ENCODE data around the gene TBC1D22B.

TBC1D22B gene

GRCh38 chr6:37239950-37240713 lies 17.4 kb upstream of the TBC1D22B start:
- DNase-seq = peak; percentile 95 to 100 (median 95)

- peak in 1 of 3 donors; percentile 10 for DNase-seq
These were observed 16.4 kb upstream of the TBC1D22B start for GRCh38 chr6:37241131-37241530.

- peak in 1 of 3 donors; percentile 18 for DNase-seq
These were observed 15.7 kb upstream of the TBC1D22B start for GRCh38 chr6:37241775-37242428.

- peak; percentile 89 to 96 (median 93) for DNase-seq
These were observed 15.0 kb upstream of the TBC1D22B start for GRCh38 chr6:37242429-37243052.

GRCh38 chr6:37243131-37243815 lies 14.3 kb upstream of the TBC1D22B start:
- DNase-seq = peak in 1 of 3 donors; percentile 11

- peak in 1 of 3 donors; percentile 16 for DNase-seq
These were observed 13.7 kb upstream of the TBC1D22B start for GRCh38 chr6:37243816-37244370.

GRCh38 chr6:37244430-37245310 lies 12.9 kb upstream of the TBC1D22B start:
- DNase-seq = peak; percentile 43 to 57 (median 49)

- peak in 1 of 3 donors; percentile 54 for DNase-seq
These were observed 6.3 kb upstream of the TBC1D22B start for GRCh38 chr6:37251211-37251780.

GRCh38 chr6:37253486-37254007 lies 4.0 kb upstream of the TBC1D22B start:
- DNase-seq = peak in 1 of 3 donors; percentile 18

GRCh38 chr6:37254881-37255280 lies 2.7 kb upstream of the TBC1D22B start:
- DNase-seq = no peak

GRCh38 chr6:37256692-37257319 lies 766 bp upstream of the TBC1D22B start:
- DNase-seq = peak; percentile 57 to 91 (median 83)

GRCh38 chr6:37257320-37257633 lies 295 bp upstream of the TBC1D22B start:
- DNase-seq = no peak

GRCh38 chr6:37258405-37259105 lies 983 bp downstream of the TBC1D22B start:
- peak in 1 of 3 donors; percentile 18 for DNase-seq

- DNase-seq = peak; percentile 61 to 86 (median 76)
These were observed 1.6 kb downstream of the TBC1D22B start for GRCh38 chr6:37259191-37259590.

GRCh38 chr6:37260040-37260439 lies 2.5 kb downstream of the TBC1D22B start:
- peak in 2 of 3 donors; percentile 24 to 68 for DNase-seq

- DNase-seq = no peak
These were observed 2.9 kb downstream of the TBC1D22B start for GRCh38 chr6:37260444-37260843.

- DNase-seq = no peak
These were observed 3.6 kb downstream of the TBC1D22B start for GRCh38 chr6:37261198-37261597.

- no peak for DNase-seq
These were observed 5.0 kb downstream of the TBC1D22B start for GRCh38 chr6:37262446-37263026.

- no peak for DNase-seq
These were observed 7.4 kb downstream of the TBC1D22B start for GRCh38 chr6:37265001-37265400.

GRCh38 chr6:37265860-37266259 lies 8.3 kb downstream of the TBC1D22B start:
- no peak for DNase-seq

All from suppressor macrophage treated with lipopolysaccharide for 1 hour (primary cell).